ENCODE measurements around the gene METTL16.

DNA sequence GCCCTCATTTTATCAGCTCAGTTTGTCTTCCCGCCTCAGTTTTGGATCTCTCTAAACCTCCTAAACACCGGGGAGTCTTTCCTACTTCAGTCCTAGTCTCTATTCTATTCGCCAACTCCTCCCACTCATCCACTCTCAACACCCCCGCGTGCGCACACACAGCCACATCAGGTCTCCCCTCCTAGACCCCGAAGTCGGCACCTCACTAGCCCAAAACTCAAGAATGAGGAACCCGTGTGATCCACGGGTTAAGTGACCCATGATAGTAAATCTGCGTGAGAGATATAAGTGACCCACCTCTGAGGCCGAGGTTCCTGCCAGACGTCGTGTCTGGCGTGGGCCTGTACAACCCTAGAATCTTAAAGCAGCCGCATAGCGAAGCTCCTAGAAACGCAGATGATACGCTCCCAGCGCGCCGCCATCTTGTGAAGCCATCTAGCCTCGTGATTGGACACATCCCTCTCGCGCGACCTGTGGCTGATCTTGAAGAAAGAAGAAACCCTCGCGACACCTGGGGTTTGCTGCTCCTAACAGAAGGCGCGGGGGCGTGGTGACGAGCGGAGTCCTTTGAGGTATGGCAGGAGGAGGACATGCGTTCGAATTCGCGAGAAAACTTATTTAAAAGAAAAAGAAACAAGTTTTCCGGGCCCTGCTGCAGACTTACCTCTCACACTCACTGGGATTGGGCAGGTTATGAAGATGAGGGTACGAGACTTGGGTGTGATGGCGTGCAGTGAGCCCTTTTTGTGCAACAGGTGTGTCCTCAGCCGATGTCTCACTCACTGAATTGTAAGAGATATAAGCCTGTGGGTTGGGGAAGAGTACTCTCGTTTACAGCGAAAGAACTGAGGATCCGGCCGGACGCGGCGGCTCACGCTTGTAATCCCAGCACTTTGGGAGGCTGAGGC is at the start of gene METTL16:
- TF ChIP-seq, protein P1, sequence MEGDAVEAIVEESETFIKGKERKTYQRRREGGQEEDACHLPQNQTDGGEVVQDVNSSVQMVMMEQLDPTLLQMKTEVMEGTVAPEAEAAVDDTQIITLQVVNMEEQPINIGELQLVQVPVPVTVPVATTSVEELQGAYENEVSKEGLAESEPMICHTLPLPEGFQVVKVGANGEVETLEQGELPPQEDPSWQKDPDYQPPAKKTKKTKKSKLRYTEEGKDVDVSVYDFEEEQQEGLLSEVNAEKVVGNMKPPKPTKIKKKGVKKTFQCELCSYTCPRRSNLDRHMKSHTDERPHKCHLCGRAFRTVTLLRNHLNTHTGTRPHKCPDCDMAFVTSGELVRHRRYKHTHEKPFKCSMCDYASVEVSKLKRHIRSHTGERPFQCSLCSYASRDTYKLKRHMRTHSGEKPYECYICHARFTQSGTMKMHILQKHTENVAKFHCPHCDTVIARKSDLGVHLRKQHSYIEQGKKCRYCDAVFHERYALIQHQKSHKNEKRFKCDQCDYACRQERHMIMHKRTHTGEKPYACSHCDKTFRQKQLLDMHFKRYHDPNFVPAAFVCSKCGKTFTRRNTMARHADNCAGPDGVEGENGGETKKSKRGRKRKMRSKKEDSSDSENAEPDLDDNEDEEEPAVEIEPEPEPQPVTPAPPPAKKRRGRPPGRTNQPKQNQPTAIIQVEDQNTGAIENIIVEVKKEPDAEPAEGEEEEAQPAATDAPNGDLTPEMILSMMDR (IDR thresholded peaks at IDR 0.05; ENCODE audit: low read depth, low read length): no peak
- peak; percentile 79 for TF ChIP-seq POLR2A (IDR thresholded peaks at IDR 0.05; ENCODE audit: extremely low read depth, insufficient read length)

All from NB4 (cell line).